Measurements from ENCODE around the gene MAK. TPM values are rescaled to one million over a fixed set of nuclear protein-coding genes. Genes with fewer than 3 reads are reported as not detected.
A peak's percentile ranks its signal among the peaks of the same experiment; 100 is the strongest.

MAK gene
- total RNA-seq, 1 experiment from 2014 or later, result 0.07 TPM

GRCh38 chr6:10838794-10839333 is 525 bp upstream of the MAK start (continued):
- TF ChIP-seq, protein P1, sequence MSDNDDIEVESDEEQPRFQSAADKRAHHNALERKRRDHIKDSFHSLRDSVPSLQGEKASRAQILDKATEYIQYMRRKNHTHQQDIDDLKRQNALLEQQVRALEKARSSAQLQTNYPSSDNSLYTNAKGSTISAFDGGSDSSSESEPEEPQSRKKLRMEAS (CRISPR knock-in tag; IDR thresholded peaks at IDR 0.05), result no peak
- TF ChIP-seq KAT7 (CRISPR knock-in tag; IDR thresholded peaks at IDR 0.05; ENCODE audit: borderline replicate concordance), result no peak

- Mint-ChIP-seq H3K27ac (no peak overlapping the region), H3K27me3 (ENCODE audit: low read depth) (peaks cover 63% of the 10 kb centered on the region), H3K36me3 (peaks cover 6% of the 10 kb centered on the region), H3K4me1 (peaks cover 10% of the 10 kb centered on the region), H3K9me3 (peaks cover 8% of the 10 kb centered on the region), H3K4me3 (peak overlapping the region; percentile 85)
- TF ChIP-seq, protein P2, sequence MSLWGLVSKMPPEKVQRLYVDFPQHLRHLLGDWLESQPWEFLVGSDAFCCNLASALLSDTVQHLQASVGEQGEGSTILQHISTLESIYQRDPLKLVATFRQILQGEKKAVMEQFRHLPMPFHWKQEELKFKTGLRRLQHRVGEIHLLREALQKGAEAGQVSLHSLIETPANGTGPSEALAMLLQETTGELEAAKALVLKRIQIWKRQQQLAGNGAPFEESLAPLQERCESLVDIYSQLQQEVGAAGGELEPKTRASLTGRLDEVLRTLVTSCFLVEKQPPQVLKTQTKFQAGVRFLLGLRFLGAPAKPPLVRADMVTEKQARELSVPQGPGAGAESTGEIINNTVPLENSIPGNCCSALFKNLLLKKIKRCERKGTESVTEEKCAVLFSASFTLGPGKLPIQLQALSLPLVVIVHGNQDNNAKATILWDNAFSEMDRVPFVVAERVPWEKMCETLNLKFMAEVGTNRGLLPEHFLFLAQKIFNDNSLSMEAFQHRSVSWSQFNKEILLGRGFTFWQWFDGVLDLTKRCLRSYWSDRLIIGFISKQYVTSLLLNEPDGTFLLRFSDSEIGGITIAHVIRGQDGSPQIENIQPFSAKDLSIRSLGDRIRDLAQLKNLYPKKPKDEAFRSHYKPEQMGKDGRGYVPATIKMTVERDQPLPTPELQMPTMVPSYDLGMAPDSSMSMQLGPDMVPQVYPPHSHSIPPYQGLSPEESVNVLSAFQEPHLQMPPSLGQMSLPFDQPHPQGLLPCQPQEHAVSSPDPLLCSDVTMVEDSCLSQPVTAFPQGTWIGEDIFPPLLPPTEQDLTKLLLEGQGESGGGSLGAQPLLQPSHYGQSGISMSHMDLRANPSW (CRISPR knock-in tag; conservative IDR thresholded peaks at IDR 0.05; ENCODE audit: low read depth), result no peak
- TF ChIP-seq, protein P3, sequence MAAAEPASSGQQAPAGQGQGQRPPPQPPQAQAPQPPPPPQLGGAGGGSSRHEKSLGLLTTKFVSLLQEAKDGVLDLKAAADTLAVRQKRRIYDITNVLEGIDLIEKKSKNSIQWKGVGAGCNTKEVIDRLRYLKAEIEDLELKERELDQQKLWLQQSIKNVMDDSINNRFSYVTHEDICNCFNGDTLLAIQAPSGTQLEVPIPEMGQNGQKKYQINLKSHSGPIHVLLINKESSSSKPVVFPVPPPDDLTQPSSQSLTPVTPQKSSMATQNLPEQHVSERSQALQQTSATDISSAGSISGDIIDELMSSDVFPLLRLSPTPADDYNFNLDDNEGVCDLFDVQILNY (CRISPR knock-in tag; IDR thresholded peaks at IDR 0.05), result no peak
- TF ChIP-seq ETV6 (CRISPR knock-in tag; IDR thresholded peaks at IDR 0.05), result no peak
- TF ChIP-seq ZBTB43 (CRISPR knock-in tag; IDR thresholded peaks at IDR 0.05), result no peak
- TF ChIP-seq, protein P4, sequence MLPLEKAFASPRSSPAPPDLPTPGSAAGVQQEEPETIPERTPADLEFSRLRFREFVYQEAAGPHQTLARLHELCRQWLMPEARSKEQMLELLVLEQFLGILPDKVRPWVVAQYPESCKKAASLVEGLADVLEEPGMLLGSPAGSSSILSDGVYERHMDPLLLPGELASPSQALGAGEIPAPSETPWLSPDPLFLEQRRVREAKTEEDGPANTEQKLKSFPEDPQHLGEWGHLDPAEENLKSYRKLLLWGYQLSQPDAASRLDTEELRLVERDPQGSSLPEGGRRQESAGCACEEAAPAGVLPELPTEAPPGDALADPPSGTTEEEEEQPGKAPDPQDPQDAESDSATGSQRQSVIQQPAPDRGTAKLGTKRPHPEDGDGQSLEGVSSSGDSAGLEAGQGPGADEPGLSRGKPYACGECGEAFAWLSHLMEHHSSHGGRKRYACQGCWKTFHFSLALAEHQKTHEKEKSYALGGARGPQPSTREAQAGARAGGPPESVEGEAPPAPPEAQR (CRISPR knock-in tag; IDR thresholded peaks at IDR 0.05), result no peak
- no peak for TF ChIP-seq ZNF423 (CRISPR knock-in tag; IDR thresholded peaks at IDR 0.05)
- no peak for TF ChIP-seq GRHL2 (CRISPR knock-in tag; IDR thresholded peaks at IDR 0.05; ENCODE audit: insufficient replicate concordance, severe bottlenecking)
- TF ChIP-seq ZNF671 (CRISPR knock-in tag; IDR thresholded peaks at IDR 0.05), result no peak
- no peak for TF ChIP-seq ZNF281 (CRISPR knock-in tag; IDR thresholded peaks at IDR 0.05)
- no peak for TF ChIP-seq ZBTB21 (CRISPR knock-in tag; IDR thresholded peaks at IDR 0.05; ENCODE audit: borderline replicate concordance)
- ATAC-seq (no peak; the same call in 1 of the 2 replicates), DNase-seq (ENCODE audit: low spot score) (no peak)
- ChIA-PET CTCF (interaction anchor here (0.8 to 1.4 kb wide), 4 partner anchors 45 to 372 kb away, joined by 3 to 6 read pairs (median 4); partner anchors contain the start of genes GCM2 and SYCP2L), POLR2A (interaction anchor here (0.6 kb wide), 1 partner anchor 114 kb away, joined by 3 read pairs; no protein-coding TSS in a partner anchor)
Observed at GRCh38 chr6:10837622-10837994, 731 bp downstream of the MAK start.

Data from WTC11 (cell line).